HepG2 (cell line): ENCODE results near the gene BRD1. TPM values are rescaled to one million over a fixed set of nuclear protein-coding genes. Genes with fewer than 3 reads are reported as not detected.

Experiments used
- CHD2 ChIP-seq: IDR thresholded peaks from 2 replicates; pipeline ENCODE4 v1.6.1; 2011; ENCODE audit warnings: low read depth, low read length, improper control_type of control experiment
- HNF4A ChIP-seq: sonication (generic); formaldehyde crosslinking; IDR thresholded peaks from 2 replicates; pipeline ENCODE4 v1.4.0; 2020; ENCODE audit warnings: missing genetic modification reagents
- ISL2 ChIP-seq: sonication (generic); formaldehyde crosslinking; IDR thresholded peaks from 2 replicates; pipeline ENCODE4 v1.5.0; 2020; ENCODE audit warnings: missing genetic modification reagents
- KDM5B ChIP-seq: sonication (generic); formaldehyde crosslinking; IDR thresholded peaks from 2 replicates; pipeline ENCODE4 v1.4.0; 2020; ENCODE audit warnings: missing genetic modification reagents, mild to moderate bottlenecking, borderline replicate concordance
- MTA1 ChIP-seq: sonication (generic); formaldehyde crosslinking; IDR thresholded peaks from 2 replicates; pipeline ENCODE4 v1.4.0; 2020; ENCODE audit warnings: missing genetic modification reagents, mild to moderate bottlenecking, borderline replicate concordance
- NR2C2 ChIP-seq: sonication (generic); formaldehyde crosslinking; IDR thresholded peaks from 2 replicates; pipeline ENCODE4 v1.4.0; 2020; ENCODE audit warnings: missing genetic modification reagents, mild to moderate bottlenecking, moderate library complexity, borderline replicate concordance
- POLR2A ChIP-seq, 2 experiments: IDR thresholded peaks; 2 replicates each; pipeline ENCODE4 v1.6.1; 2011; ENCODE audit warnings: low read depth in 2 of 2, low read length in 2 of 2, mild to moderate bottlenecking in 1 of 2, moderate library complexity in 1 of 2; ENCODE audit not compliant: insufficient read depth in 1 of 2
- REXO4 ChIP-seq: sonication (generic); formaldehyde crosslinking; IDR thresholded peaks from 2 replicates; pipeline ENCODE4 v1.8.0; 2022; ENCODE audit warnings: missing genetic modification reagents, mild to moderate bottlenecking, borderline replicate concordance
- ZNF17 ChIP-seq: sonication (generic); formaldehyde crosslinking; IDR thresholded peaks from 2 replicates; pipeline ENCODE4 v1.5.0; 2020; ENCODE audit warnings: mild to moderate bottlenecking, missing genetic modification reagents
- ZNF274 ChIP-seq: sonication (generic); formaldehyde crosslinking; IDR thresholded peaks from 2 replicates; pipeline ENCODE4 v1.5.1; 2020; ENCODE audit warnings: mild to moderate bottlenecking, missing genetic modification reagents
- ZNF296 ChIP-seq: sonication (generic); formaldehyde crosslinking; conservative IDR thresholded peaks from 2 replicates; pipeline ENCODE4 v1.5.0; 2020; ENCODE audit warnings: mild to moderate bottlenecking, missing genetic modification reagents
- ZSCAN9 ChIP-seq: IDR thresholded peaks from 2 replicates; pipeline ENCODE4 v1.6.1; 2016; ENCODE audit warnings: borderline replicate concordance
- polyA plus RNA-seq, 8 experiments: library from polyadenylated mRNA; depleted of rRNA in 3 of 8; stranded (reverse) in 7 of 8; unstranded in 1 of 8; fragments of >200 nt; fragmentation: Illumina TruSeq in 4 of 8; extraction: Trizol in 4 of 8; gene quantifications; 2 replicates each; pipeline versions ENCODE4 v1.2.1 to v1.2.3, GENCODE V29; 2011 to 2016; ENCODE audit warnings: low read depth in 4 of 8, missing spikeins in 1 of 8, mixed read lengths in 1 of 8; ENCODE audit not compliant: insufficient read depth in 1 of 8
- total RNA-seq, 5 experiments: library from RNA; depleted of rRNA; stranded (reverse); fragments of >200 nt; fragmentation: Illumina TruSeq; extraction: Trizol; gene quantifications; 2 replicates each; pipeline ENCODE4 v1.2.3, GENCODE V29; 2016; ENCODE audit warnings: low read depth in 1 of 5
- TF ChIP-seq, protein P1 (sequence below): sonication (generic); formaldehyde crosslinking; IDR thresholded peaks from 2 replicates; pipeline ENCODE4 v1.4.0; 2020; ENCODE audit warnings: mild to moderate bottlenecking, missing genetic modification reagents
- TF ChIP-seq, protein P2 (sequence below): sonication (generic); formaldehyde crosslinking; IDR thresholded peaks from 2 replicates; pipeline ENCODE4 v1.4.0; 2020; ENCODE audit warnings: missing genetic modification reagents
- TF ChIP-seq, protein P3 (sequence below): sonication (generic); formaldehyde crosslinking; IDR thresholded peaks from 2 replicates; pipeline ENCODE4 v1.4.0; 2020; ENCODE audit warnings: missing genetic modification reagents
- TF ChIP-seq, protein P4 (sequence below): sonication (generic); formaldehyde crosslinking; IDR thresholded peaks from 2 replicates; pipeline ENCODE4 v1.4.0; 2020; ENCODE audit warnings: missing genetic modification reagents
- TF ChIP-seq, protein P5 (sequence below): sonication (generic); formaldehyde crosslinking; IDR thresholded peaks from 2 replicates; pipeline ENCODE4 v1.8.1; 2023; ENCODE audit warnings: mild to moderate bottlenecking, inconsistent platforms, moderate library complexity, missing genetic modification reagents, borderline replicate concordance
- TF ChIP-seq, protein P6 (sequence below): sonication (generic); formaldehyde crosslinking; IDR thresholded peaks from 2 replicates; pipeline ENCODE4 v1.5.0; 2020; ENCODE audit warnings: mild to moderate bottlenecking, low read depth, missing genetic modification reagents, borderline replicate concordance

BRD1 gene
- total and polyA plus RNA-seq, 2 of the 13 experiments (the other 11 are each of a cell fraction or from before 2014, with no cell fraction given), result 5.1 to 12.0 TPM

- TF ChIP-seq, protein P1, sequence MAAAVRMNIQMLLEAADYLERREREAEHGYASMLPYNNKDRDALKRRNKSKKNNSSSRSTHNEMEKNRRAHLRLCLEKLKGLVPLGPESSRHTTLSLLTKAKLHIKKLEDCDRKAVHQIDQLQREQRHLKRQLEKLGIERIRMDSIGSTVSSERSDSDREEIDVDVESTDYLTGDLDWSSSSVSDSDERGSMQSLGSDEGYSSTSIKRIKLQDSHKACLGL, result peak; percentile 45; the same call in 1 of the 2 replicates
- TF ChIP-seq, protein P2, sequence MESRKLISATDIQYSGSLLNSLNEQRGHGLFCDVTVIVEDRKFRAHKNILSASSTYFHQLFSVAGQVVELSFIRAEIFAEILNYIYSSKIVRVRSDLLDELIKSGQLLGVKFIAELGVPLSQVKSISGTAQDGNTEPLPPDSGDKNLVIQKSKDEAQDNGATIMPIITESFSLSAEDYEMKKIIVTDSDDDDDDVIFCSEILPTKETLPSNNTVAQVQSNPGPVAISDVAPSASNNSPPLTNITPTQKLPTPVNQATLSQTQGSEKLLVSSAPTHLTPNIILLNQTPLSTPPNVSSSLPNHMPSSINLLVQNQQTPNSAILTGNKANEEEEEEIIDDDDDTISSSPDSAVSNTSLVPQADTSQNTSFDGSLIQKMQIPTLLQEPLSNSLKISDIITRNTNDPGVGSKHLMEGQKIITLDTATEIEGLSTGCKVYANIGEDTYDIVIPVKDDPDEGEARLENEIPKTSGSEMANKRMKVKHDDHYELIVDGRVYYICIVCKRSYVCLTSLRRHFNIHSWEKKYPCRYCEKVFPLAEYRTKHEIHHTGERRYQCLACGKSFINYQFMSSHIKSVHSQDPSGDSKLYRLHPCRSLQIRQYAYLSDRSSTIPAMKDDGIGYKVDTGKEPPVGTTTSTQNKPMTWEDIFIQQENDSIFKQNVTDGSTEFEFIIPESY, result no peak
- TF ChIP-seq KDM5B (CRISPR knock-in tag) (peak; percentile 86), POLR2A (IDR thresholded peaks at IDR 0.05; ENCODE audit: insufficient read depth in 1 of 2, low read depth in 2 of 2, low read length in 2 of 2) (peak; percentile 77 to 85), ZNF17 (CRISPR knock-in tag) (no peak), ZNF296 (CRISPR knock-in tag) (0 out of 2 replicates have a peak, but pooled peaks have one; percentile 24), ZSCAN9 (CRISPR knock-in tag) (0 out of 2 replicates have a peak, but pooled peaks have one; percentile 29), NR2C2 (CRISPR knock-in tag) (peak; percentile 51), HNF4A (CRISPR knock-in tag) (peak; percentile 86), REXO4 (CRISPR knock-in tag) (no peak), MTA1 (CRISPR knock-in tag) (peak; percentile 47; the same call in 1 of the 2 replicates), ZNF274 (CRISPR knock-in tag) (peak; percentile 87), CHD2 (no peak), ISL2 (0 out of 2 replicates have a peak, but pooled peaks have one; percentile 23)
- TF ChIP-seq, protein P3, sequence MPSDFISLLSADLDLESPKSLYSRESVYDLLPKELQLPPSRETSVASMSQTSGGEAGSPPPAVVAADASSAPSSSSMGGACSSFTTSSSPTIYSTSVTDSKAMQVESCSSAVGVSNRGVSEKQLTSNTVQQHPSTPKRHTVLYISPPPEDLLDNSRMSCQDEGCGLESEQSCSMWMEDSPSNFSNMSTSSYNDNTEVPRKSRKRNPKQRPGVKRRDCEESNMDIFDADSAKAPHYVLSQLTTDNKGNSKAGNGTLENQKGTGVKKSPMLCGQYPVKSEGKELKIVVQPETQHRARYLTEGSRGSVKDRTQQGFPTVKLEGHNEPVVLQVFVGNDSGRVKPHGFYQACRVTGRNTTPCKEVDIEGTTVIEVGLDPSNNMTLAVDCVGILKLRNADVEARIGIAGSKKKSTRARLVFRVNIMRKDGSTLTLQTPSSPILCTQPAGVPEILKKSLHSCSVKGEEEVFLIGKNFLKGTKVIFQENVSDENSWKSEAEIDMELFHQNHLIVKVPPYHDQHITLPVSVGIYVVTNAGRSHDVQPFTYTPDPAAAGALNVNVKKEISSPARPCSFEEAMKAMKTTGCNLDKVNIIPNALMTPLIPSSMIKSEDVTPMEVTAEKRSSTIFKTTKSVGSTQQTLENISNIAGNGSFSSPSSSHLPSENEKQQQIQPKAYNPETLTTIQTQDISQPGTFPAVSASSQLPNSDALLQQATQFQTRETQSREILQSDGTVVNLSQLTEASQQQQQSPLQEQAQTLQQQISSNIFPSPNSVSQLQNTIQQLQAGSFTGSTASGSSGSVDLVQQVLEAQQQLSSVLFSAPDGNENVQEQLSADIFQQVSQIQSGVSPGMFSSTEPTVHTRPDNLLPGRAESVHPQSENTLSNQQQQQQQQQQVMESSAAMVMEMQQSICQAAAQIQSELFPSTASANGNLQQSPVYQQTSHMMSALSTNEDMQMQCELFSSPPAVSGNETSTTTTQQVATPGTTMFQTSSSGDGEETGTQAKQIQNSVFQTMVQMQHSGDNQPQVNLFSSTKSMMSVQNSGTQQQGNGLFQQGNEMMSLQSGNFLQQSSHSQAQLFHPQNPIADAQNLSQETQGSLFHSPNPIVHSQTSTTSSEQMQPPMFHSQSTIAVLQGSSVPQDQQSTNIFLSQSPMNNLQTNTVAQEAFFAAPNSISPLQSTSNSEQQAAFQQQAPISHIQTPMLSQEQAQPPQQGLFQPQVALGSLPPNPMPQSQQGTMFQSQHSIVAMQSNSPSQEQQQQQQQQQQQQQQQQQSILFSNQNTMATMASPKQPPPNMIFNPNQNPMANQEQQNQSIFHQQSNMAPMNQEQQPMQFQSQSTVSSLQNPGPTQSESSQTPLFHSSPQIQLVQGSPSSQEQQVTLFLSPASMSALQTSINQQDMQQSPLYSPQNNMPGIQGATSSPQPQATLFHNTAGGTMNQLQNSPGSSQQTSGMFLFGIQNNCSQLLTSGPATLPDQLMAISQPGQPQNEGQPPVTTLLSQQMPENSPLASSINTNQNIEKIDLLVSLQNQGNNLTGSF, result peak; percentile 79
- TF ChIP-seq, protein P4, sequence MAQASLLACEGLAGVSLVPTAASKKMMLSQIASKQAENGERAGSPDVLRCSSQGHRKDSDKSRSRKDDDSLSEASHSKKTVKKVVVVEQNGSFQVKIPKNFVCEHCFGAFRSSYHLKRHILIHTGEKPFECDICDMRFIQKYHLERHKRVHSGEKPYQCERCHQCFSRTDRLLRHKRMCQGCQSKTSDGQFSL (CRISPR knock-in tag), result peak; percentile 64; the same call in 1 of the 2 replicates
- TF ChIP-seq, protein P5, sequence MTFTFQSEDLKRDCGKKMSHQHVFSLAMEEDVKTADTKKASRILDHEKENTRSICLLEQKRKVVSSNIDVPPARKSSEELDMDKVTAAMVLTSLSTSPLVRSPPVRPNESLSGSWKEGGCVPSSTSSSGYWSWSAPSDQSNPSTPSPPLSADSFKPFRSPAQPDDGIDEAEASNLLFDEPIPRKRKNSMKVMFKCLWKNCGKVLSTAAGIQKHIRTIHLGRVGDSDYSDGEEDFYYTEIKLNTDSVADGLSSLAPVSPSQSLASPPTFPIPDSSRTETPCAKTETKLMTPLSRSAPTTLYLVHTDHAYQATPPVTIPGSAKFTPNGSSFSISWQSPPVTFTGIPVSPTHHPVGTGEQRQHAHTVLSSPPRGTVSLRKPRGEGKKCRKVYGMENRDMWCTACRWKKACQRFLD, result peak; percentile 87; the same call in 1 of the 2 replicates
- TF ChIP-seq, protein P6, sequence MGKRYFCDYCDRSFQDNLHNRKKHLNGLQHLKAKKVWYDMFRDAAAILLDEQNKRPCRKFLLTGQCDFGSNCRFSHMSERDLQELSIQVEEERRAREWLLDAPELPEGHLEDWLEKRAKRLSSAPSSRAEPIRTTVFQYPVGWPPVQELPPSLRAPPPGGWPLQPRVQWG (CRISPR knock-in tag), result no peak
Measured at GRCh38 chr22:49852898-49853894, 25.5 kb upstream of the BRD1 start, which contains the start of gene ZBED4 (continued).
